Measurements from ENCODE around the gene EDAR. TPM values are rescaled to one million over a fixed set of nuclear protein-coding genes. Genes with fewer than 3 reads are reported as not detected.
A peak's percentile ranks its signal among the peaks of the same experiment; 100 is the strongest.

Gene EDAR
- total RNA-seq, 4 donors from 2014 or later: 0.38 to 5.0 (median 0.88) TPM; not detected in 1

- Histone ChIP-seq H3K4me3 (no peak overlapping the region), H3K27ac (no peak overlapping the region), H3K36me3 (no peaks in the 10 kb centered on the region), H3K27me3 (no peaks in the 10 kb centered on the region), H3K9me3 (peaks cover 0 to 5% (median 0%) of the 10 kb centered on the region in 4 donors), H3K4me1 (no peaks in the 10 kb centered on the region)
- DNase-seq: no peak
- no peak for TF ChIP-seq POLR2A (IDR thresholded peaks at IDR 0.05)
- peak in 2 of 6 experiments; percentile 4 to 11 for TF ChIP-seq CTCF (IDR thresholded peaks at IDR 0.05)
Measured at GRCh38 chr2:108877506-108877905, 111.5 kb downstream of the EDAR start.

GRCh38 chr2:108870069-108870644 lies 118.9 kb downstream of the EDAR start:
- Histone ChIP-seq H3K4me3 (no peak overlapping the region), H3K4me1 (no peaks in the 10 kb centered on the region), H3K36me3 (no peaks in the 10 kb centered on the region), H3K27ac (no peak overlapping the region), H3K27me3 (no peaks in the 10 kb centered on the region), H3K9me3 (peaks cover 0 to 7% (median 3%) of the 10 kb centered on the region in 4 donors)
- TF ChIP-seq POLR2A (IDR thresholded peaks at IDR 0.05) (no peak), CTCF (IDR thresholded peaks at IDR 0.05) (no peak)
- DNase-seq: no peak

GRCh38 chr2:108869542-108869941 lies 119.5 kb downstream of the EDAR start:
- H3K27ac ChIP-seq: no peak overlapping the region
- H3K4me3 ChIP-seq: no peak overlapping the region
- no peak for TF ChIP-seq POLR2A (IDR thresholded peaks at IDR 0.05)
- no peak for TF ChIP-seq CTCF (IDR thresholded peaks at IDR 0.05)
- no peaks in the 10 kb centered on the region for H3K4me1 ChIP-seq
- H3K36me3 ChIP-seq: no peaks in the 10 kb centered on the region
- DNase-seq: no peak
- H3K9me3 ChIP-seq: peaks cover 0 to 7% (median 3%) of the 10 kb centered on the region in 4 donors
- no peaks in the 10 kb centered on the region for H3K27me3 ChIP-seq

GRCh38 chr2:108868911-108869310 lies 120.1 kb downstream of the EDAR start:
- Histone ChIP-seq H3K27ac (no peak overlapping the region), H3K36me3 (no peaks in the 10 kb centered on the region), H3K9me3 (peaks cover 0 to 7% (median 3%) of the 10 kb centered on the region in 4 donors), H3K4me3 (no peak overlapping the region), H3K4me1 (no peaks in the 10 kb centered on the region), H3K27me3 (no peaks in the 10 kb centered on the region)
- TF ChIP-seq POLR2A (IDR thresholded peaks at IDR 0.05) (no peak), CTCF (IDR thresholded peaks at IDR 0.05) (no peak)
- no peak for DNase-seq

- Histone ChIP-seq H3K9me3 (peaks cover 0 to 7% (median 3%) of the 10 kb centered on the region in 4 donors), H3K36me3 (no peaks in the 10 kb centered on the region), H3K4me1 (no peaks in the 10 kb centered on the region), H3K27ac (no peak overlapping the region), H3K27me3 (no peaks in the 10 kb centered on the region), H3K4me3 (no peak overlapping the region)
- DNase-seq: no peak
- no peak for TF ChIP-seq CTCF (IDR thresholded peaks at IDR 0.05)
- TF ChIP-seq POLR2A (IDR thresholded peaks at IDR 0.05): no peak
Measured at GRCh38 chr2:108866041-108866440, 123.0 kb downstream of the EDAR start.

DNA sequence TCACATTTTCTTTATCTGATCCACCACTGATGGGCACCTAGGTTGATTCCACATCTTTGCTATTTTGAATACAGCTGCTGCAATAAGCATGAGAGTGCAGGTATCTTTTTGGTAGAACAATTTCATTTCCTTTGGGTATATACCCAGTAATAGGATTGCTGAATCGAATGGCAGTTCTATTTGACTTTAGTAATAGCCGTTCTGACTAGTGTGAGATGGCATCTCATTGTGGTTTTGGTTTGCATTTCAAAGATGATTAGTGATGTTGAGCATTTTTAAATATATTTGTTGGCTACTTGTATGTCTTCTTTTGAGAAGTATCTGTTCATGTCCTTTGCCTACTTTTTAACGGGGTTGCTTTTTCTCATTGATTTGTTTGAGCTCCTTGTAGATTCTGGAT lies 130.1 kb downstream of the EDAR start:
- Histone ChIP-seq H3K4me1 (no peaks in the 10 kb centered on the region), H3K36me3 (no peaks in the 10 kb centered on the region), H3K27ac (no peak overlapping the region), H3K27me3 (no peaks in the 10 kb centered on the region), H3K9me3 (no peaks in the 10 kb centered on the region), H3K4me3 (no peak overlapping the region)
- DNase-seq: no peak
- TF ChIP-seq POLR2A (IDR thresholded peaks at IDR 0.05) (no peak), CTCF (IDR thresholded peaks at IDR 0.05) (no peak)

Data from Peyer's patch (tissue), 4 donors.